ENCODE results near the gene ANKRD22. TPM values are rescaled to one million over a fixed set of nuclear protein-coding genes. Genes with fewer than 3 reads are reported as not detected.

Gene ANKRD22
- not detected in 2 replicates for polyA plus RNA-seq

GRCh38 chr10:88851706-88852105 is at the start of gene ANKRD22:
Gene ANKRD22 (minus strand): TSS chr10:88851844. CDS start chr10:88851607, 237 bp downstream.

GRCh38 chr10:88879534-88880281 is 28.1 kb upstream of the ANKRD22 start, which contains the start of gene STAMBPL1:
Gene STAMBPL1 (plus strand): TSS chr10:88880245. CDS start chr10:88901709, 21,464 bp downstream.

GRCh38 chr10:88802523-88803285 is 48.9 kb downstream of the ANKRD22 start, which contains the start of gene LIPM:
Gene LIPM (plus strand): TSS chr10:88802730. CDS start chr10:88802897, 167 bp downstream.

Other genes starting within 250 kb of the ANKRD22 start
- gene LIPF, start 187.4 kb downstream of the ANKRD22 start, polyA plus RNA-seq = not detected in 2 replicates
- not detected in 2 replicates for gene LIPK, start 145.6 kb downstream of the ANKRD22 start, polyA plus RNA-seq
- not detected in 2 replicates for gene LIPN, start 91.8 kb downstream of the ANKRD22 start, polyA plus RNA-seq
- not detected in 2 replicates for gene LIPM, start 49.1 kb downstream of the ANKRD22 start, polyA plus RNA-seq
- gene STAMBPL1, start 28.4 kb upstream of the ANKRD22 start, polyA plus RNA-seq = 16.4 and 24.9 TPM in 2 replicates
- 2.0 TPM in 1 of 2 replicates, not detected in the other for gene ACTA2, start 100.9 kb upstream of the ANKRD22 start, polyA plus RNA-seq
- not detected in 2 replicates for gene FAS, start 139.0 kb upstream of the ANKRD22 start, polyA plus RNA-seq